Sigmoid colon (tissue), 4 donors: Measurements from ENCODE around the gene UBR3.

Experiments
- EP300 ChIP-seq, 4 donors: sonication (generic); formaldehyde crosslinking; IDR thresholded peaks; one replicate each; pipeline ENCODE4 v1.6.1; 2017; ENCODE audit warnings: antibody characterized with exemption in 4 of 4
- POLR2A ChIP-seq, 2 donors: fragments of 450-650 bp; IDR thresholded peaks; one replicate each; pipeline ENCODE4 v1.6.1; 2016; ENCODE audit warnings: antibody characterized with exemption in 2 of 2, mild to moderate bottlenecking in 2 of 2, moderate library complexity in 2 of 2
- TF ChIP-seq, protein P1 (sequence below), 4 experiments: fragments of 450-650 bp in 3 of 4; fragments of 200-600 bp in 1 of 4; IDR thresholded peaks; one replicate each; pipeline ENCODE4 v1.5.1; 2016 to 2019; ENCODE audit warnings: antibody characterized with exemption in 4 of 4, mild to moderate bottlenecking in 3 of 4, moderate library complexity in 2 of 4

GRCh38 chr2:169963786-169964185 lies 136.5 kb downstream of the UBR3 start:
- TF ChIP-seq, protein P1, sequence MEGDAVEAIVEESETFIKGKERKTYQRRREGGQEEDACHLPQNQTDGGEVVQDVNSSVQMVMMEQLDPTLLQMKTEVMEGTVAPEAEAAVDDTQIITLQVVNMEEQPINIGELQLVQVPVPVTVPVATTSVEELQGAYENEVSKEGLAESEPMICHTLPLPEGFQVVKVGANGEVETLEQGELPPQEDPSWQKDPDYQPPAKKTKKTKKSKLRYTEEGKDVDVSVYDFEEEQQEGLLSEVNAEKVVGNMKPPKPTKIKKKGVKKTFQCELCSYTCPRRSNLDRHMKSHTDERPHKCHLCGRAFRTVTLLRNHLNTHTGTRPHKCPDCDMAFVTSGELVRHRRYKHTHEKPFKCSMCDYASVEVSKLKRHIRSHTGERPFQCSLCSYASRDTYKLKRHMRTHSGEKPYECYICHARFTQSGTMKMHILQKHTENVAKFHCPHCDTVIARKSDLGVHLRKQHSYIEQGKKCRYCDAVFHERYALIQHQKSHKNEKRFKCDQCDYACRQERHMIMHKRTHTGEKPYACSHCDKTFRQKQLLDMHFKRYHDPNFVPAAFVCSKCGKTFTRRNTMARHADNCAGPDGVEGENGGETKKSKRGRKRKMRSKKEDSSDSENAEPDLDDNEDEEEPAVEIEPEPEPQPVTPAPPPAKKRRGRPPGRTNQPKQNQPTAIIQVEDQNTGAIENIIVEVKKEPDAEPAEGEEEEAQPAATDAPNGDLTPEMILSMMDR (IDR thresholded peaks at IDR 0.05) = no peak
- TF ChIP-seq POLR2A (IDR thresholded peaks at IDR 0.05) (no peak), EP300 (IDR thresholded peaks at IDR 0.05) (no peak)
